ENCODE measurements around the gene ANGEL1. TPM values are rescaled to one million over a fixed set of nuclear protein-coding genes. Genes with fewer than 3 reads are reported as not detected.

The ANGEL1 gene
- total RNA-seq, 4 donors from 2014 or later = 5.7 to 15.3 (median 11.5) TPM

Other genes starting within 250 kb of the ANGEL1 start
- 1 to 10 TPM in 3 of 4 donors, under 1 TPM in 1; 0.86 to 6.9 (median 1.3) TPM for gene VASH1, start 51.4 kb downstream of the ANGEL1 start, total RNA-seq
- gene LRRC74A, start 13.5 kb upstream of the ANGEL1 start, total RNA-seq = not detected
- gene IRF2BPL, start 215.8 kb upstream of the ANGEL1 start, total RNA-seq = 100 to 1,000 TPM in 1 of 4 donors, 10 to 100 TPM in 3; 64.5 to 100 (median 94.0) TPM

Data from lower leg skin (tissue), 4 donors.